HTERT RPE-1 (cell line): ENCODE results near the gene OLFM2.
"Not testable (repeated sequence)": the region's sequence is repeated elsewhere in the genome, so short reads cannot be mapped to it uniquely, and the experiment has no call there.

Experiments
- in situ Hi-C: fragments of 300-500 bp; cut with MboI; formaldehyde crosslinking; loops from 4 replicates; pipeline ENCODE4 v1.14.3; 2020; ENCODE audit warnings: low sequenced_read_pairs

The OLFM2 gene

DNA sequence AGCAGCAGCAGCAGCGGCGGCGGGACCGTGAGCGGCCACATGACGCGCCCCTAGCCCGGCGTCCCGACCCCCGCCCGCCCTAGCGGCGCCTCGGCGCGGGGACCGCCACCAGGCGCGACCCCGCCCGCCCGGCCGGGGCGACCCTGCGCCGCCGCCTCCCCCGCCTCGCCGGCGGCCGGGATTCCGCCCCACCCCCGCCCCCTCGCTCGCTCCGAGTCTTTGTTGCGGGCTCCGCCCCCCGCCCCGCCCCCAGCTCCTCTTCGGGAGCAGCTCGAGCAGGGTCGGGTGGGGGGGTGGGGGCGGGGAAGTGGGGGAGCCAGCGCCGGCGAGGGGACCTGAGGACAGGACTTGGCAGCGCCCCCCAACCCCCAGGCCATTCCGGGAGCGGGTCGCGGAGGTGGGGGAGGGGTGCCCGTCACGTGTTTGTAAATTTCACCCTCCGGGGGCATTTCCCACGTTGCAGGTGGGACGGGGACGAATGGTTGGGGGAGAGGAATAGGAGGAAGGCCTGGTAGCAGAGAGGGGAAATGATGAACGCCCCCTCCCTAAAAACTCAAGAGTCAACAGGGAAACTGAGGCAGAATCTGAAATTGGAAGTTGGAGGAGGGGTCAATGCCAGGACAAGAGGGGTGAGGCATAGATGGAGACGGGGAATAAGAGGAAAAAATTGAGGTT is at the start of gene OLFM2:
TSS of gene OLFM2 (minus strand) at position 190 of the 675 bp plus-strand sequence. CDS start at position 41, 149 bp downstream.
- in situ Hi-C loops = no loop called here

DNA sequence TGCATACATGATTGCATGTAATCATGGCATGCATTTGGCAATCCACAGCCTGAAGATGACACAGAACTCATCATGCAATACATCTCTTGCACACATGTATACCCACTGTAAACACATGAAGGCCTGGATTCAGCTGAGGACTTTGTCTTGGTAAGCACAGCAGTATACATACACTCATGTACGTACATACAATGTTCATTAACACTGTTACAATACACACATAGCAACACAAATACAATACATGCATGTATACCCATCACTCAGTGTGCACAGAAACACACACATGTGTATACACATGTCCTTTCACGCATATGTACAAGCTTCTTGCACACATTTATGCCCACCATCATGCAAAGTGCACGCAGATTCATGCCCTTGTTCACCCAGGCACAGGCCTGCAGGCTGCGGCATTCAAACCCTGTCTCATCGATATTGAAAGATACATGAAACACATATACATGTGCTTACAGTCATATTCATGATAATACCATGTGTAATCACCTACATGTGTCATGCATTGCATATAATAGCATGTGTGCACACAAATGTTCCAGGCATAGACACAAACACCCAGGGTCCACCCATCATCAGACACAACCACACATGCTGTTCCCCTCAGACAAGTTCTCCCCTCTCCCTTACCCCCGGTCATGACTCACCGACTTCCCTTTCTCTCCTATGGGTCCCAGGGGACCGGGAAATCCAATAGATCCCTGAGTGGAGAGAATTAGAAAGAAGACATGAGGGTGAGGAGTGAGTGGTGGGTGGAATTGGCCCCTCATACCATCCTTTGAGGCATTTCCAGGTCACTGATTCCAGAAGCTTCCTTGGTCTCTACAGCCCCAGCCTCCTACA is 45.3 kb upstream of the OLFM2 start:
- in situ Hi-C loops = no loop called here

DNA sequence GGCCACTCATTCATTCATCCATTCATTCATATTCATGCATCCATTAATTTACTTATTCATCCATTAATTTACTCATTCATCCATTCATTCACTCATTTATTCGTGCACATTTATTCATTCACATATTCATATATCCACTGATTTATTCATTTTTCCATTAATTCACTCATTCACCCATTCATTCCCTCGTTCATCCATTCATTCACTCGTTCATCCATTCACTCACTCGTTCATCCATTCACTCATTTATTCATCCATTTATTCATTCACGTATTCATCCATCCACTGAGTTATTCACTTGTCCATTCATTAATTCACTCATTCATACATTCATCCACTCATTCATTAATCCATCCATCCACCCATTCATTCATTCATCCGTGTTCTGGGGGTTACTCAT is 35.8 kb upstream of the OLFM2 start:
- in situ Hi-C loops = no loop called here

DNA sequence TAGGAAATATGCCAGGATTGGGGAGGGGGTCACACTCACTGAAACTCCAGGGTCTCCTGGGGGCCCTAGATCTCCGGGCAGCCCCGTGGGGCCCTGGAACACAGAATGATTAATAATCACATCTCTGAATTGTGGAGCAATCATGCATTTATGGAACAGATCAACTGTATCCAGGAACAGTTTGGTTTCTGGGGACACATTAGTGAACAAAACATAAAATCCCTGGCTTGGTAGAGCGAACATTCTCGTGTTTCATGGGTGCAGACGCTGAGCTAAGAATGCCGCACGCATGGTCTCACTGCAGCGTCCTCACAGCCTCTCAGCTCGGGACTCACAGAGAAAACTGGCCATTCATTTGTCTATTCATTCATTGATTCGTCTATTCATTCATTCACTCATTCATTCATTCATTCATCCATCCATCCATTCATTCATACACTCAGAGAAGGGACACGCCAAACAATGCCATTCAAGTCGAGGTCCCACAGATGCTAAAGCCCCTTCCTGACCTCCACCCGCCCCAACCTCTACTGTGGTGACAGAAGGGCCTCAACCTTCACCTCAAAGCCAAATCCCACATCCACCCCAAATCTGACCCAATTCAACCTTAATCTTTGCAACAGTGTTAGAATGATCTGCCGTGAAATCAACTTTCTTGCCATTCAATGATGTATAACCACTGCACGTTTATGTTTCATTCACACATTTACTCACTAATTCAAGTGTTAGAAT is 35.0 kb upstream of the OLFM2 start:
- in situ Hi-C loops = no loop called here

DNA sequence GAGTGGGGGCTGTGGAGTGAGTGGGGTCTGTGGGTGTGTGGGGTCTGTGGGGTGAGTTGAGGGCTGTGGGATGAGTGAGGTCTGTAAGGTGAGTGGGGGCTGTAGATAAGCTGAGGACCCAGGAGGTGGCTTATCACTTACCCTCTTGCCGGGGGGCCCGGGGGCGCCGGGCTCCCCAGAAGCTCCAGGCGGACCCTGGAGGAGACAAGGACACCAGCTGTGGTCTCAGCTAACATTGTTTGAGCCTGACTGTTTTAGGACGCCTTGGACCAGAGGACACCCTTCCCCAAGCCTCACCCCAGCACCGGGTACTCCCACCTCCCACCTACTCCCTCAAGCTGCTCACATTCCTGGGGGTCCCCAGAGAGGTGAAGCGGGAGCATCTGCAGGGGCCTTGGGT is 34.2 kb upstream of the OLFM2 start:
- in situ Hi-C loops = no loop called here

DNA sequence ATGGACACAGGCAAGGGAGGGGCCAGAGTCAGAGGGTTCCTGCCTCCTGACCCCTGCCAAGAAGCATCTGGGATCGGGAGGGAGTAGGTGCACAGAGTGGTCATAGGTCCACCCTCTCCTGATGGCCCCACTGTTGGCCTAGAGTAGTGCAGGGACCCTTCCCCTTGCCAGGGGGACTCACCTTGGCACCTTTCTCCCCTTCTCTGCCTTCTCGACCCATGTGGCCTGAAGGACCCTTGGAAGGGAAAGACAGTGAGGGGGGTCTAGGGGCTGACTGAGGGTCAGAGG is 33.3 kb upstream of the OLFM2 start:
- in situ Hi-C loops = no loop called here

DNA sequence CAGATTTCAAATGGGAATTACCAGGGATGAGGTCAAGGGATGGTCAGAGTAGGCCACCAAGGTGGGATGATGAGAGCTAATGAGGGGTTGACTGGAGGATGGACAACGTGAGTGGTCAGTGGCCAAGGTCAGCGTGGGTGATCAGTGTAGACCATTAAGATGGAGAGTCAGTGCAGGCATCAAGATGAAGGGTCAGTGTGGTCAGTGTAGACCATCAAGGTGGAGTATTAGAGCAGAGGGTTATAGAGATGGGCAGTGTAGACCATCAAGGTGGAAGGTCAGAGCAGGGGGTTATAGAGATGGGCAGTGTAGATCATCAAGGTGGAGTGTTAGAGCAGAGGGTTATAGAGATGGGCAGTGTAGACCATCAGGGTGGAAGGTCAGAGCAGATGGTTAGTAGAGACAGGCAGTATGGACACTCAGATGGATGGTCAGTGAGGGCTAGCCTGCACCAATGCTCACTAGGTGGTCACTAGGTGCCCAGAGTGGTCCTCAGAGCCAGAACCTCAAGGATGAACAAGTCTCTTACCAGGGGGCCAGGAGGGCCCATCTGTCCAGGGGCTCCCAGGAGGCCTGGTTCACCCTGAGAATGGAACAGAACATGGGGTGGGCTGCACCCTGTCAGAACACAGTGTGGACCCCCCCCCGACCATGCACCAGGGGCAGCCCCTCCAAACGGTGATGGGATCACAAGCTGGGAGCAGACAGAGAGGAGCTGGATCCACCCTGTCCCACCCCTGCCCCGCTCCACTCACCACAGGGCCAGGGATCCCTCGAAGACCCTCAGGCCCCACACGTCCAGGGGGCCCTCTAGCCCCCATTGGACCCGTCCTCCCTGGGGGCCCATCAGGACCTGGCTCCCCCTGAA is 32.7 kb upstream of the OLFM2 start:
- in situ Hi-C loops = no loop called here

DNA sequence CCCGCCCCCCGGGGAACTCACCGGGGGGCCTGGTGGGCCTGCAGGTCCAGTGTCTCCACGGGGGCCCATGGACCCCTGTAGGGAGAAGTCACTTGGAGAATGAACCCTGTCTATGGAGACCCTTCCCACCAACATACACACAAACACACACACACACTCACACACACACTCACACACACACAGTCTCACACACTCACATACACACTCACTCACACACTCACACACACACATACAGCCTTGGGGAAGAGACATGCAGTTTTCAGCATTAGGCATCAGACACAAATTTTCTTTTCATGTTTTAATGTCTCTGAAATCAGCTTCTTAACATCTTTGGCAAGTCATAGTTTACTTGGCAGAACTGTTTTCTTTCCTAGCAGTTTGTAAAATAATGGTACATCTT is 31.0 kb upstream of the OLFM2 start:
- in situ Hi-C loops = no loop called here

DNA sequence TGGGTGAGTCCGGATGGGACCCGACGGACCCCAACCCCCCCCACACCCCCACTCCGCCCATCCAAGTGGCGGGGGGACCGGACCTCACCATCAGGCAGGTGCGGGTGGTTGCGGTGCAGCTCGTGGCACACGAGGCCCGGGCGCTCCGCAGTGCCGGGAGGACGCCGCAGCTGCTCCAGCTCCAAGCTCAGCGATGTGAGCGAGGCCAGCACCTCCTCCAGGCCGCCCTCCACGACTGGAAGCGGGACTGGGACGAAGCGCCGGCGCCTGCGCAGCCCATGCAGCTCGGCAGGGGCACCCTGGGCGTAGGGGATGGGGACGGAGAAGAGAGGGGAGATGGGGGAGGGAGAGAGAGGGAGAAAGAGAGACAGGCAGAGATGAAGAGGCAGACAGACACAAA is 30.1 kb upstream of the OLFM2 start:
- in situ Hi-C loops = no loop called here

DNA sequence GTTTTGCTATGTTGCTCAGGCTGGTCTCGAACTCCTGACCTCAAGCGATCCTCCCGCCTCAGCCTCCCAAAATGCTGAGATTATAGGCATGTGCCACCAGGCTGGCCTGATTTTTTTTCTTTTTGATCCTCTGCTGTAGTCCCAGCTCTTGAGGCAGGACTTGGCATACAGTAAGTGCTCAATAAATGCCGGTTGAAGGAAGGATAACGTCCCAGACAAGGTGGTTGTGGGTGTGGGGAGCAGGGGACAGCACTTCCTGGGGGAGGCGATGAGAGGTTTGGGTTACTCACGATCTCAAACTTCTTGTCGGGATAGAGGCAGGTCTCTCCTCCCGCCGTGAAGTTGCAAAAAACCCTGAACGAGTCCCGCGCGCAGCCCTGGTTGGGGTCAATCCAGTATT is 29.7 kb upstream of the OLFM2 start:
- in situ Hi-C loops = no loop called here

DNA sequence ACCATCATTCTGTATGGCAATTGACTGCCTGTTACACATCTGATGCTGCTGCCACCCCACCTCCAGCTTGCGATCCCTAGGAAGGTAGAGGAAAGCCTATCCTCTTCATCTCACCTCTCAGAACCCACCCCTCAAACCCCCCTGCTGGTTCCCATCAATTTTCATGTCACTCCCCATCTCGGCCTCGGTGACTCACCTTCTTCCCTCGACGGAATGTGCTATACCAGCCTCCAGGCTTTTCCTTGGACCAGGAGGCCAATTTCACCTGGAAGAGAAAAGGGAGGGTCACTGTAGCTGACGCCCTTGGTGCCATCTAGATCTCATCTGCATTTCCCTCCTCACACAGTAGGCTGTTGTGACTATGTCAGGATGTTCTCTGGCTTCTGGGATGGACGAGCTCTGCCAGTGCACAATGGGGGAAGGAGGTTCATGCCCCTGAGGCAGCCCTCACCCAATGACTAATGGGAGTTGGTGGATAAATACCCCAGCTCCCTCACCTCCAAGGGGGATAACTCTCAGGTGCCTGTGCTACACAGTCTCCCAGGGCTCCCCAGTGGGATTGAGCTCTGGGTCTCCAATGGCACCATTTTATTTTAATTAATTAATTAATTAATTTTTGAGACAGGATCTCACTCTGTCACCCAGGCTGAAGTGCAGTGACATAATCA is 26.4 kb upstream of the OLFM2 start:
- in situ Hi-C loops = no loop called here

DNA sequence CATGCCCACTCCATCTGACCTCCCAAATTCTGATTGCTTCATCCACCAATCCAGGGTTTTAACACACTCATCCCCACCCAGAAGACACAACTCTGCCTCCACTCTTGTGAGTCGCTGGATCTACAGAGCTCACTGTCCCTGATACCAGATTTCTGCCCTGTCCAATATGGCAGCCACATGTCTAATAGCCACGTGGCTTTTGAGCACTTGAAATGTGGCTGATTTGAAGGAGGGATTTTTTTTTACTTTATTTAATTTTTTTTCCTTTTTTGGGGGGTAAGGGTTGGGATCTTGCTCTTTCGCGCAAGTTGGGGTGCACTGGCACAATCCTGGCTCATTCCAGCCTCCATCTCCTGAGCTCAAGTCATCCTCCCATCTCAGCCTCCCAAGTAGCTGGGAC is 24.8 kb upstream of the OLFM2 start:
- in situ Hi-C loops = no loop called here

DNA sequence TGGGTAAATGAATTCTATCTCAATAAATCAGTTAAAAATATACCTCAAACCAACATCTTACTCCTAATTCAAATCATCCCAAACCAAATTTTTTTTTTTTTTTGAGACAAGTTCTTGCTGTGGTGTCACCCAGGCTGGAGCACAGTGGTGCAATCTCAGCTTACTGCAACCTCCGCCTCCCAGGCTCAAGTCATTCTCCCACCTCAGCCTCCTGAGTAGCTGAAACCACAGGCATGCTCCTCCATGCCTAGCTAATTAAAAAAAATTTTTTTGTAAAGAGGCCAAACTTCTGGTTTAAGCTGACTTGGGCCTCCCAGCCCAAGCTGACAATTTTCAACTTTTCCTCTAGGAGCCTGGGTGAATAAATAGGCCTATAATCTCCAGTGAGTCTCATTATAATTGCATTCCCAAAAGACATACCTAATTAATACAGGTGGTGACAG is 22.1 kb upstream of the OLFM2 start:
- in situ Hi-C loops = no loop called here

DNA sequence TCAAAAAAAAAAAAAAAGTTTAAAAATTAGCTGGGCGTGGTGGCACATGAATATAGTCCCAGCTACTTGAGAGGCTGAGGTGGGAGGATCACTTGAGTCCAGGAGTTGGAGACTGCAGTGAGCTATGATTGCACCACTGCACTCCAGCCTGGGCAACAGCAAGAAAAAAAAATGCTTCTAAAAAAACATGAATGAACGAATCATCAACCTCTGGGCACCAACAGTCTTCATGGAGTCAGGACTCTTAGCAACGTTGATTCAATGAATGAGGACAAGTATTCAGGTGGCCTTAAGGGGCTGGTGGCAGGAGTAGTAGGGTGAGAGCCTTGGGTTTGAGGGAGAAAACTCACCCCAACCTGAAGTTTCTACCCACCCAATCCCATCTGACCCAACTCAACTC is 20.6 kb upstream of the OLFM2 start:
- in situ Hi-C loops = no loop called here

DNA sequence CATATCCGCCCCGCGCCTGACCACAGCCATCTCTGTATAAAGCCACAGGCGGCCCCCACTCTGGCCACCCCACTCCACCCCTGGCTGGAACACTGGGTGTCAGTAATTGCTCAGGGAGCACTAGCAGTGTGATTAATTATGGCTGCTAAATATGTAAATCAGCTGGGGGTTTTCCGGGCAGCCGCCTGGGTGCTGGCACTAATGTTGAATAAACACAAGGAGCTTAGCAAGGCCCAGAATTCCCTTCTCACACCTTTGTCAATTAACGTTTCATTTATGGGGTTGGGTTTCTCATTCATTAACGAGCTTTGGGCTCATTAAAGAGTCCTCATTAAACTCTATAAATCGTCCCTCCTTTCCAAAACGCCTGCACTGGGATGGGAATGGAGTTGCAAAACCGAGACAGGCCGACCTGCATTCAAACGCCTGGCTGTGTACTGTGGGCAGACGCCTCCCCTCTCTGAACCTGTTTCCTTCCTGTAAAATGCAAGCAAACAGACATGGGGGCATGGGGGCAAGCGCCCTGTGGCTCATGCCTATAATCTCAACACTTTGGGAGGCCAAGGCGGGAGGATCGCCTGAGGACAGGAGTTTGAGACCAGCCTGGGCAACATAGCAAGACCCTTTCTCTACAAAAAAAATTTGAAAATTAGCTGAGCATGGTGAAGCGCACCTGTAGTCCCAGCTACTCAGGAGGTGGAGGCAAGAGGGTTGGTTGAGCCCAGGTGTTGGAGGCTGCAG is 17.7 kb upstream of the OLFM2 start:
- in situ Hi-C loops = no loop called here

DNA sequence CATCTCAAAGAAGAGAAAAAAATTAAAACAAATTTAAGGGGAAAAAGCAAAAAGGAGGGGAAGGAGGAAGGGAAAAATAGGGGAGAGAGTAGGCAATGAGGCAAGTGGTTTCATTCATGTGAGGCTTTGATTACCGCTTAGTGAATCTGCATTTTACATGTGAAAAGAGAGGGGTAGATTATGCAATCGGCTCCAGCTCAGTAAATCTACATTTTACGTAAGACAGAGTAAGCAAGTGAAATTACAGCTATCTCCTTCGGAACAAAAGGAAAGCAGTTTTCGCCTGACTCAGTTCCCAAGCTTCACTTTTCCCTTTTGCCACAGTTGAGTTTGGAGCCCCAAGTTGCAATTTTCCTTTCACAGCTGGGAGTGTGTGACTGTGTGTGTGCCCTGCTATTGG is 16.0 kb upstream of the OLFM2 start:
- in situ Hi-C loops = no loop called here

DNA sequence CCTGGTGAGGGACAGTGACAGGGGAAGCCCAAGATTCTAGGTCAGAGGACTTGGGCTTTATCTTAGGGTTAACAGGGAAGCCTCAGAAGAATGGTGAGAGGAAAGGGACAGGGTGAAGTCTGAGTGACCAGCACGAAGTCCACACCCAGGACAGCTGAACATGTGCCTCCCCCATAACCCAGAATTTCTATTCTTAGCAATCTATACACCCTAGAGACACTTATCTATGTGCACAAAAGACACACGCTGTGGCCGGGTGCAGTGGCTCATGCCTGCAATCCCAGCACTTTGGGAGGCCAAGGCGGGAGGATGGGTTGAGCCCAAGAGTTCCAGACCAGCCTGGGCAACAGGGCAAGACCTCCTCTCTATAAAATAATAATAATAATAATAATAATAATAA is 11.1 kb upstream of the OLFM2 start:
- in situ Hi-C loops = no loop called here

DNA sequence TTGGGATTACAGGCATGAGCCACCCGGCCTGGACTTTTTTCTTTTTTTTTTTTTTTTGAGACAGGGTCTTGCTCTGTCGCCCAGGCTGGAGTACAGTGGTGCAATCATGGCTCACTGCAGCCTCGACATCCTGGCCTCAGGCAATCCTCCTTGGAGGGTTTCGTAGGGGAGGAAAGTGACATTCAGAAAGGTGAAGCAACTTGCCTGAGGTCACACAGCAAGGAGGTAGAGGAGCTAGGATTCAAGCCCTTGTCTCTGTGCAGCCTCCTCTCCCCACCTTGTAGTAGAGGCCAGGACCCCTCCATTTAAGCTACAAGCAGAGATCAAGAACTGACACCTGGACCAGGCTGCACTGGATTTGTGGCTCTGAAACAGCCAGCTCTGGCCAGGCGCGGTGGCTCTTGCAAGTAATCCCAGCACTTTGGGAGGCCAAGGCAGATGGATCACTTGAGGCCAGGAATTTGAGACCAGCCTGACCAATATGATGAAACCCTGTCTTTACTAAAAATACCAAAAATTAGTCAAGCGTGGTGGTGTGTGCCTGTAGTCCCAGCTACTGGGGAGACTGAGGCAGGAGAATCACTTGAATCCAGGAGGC is 10.3 kb upstream of the OLFM2 start:
- in situ Hi-C loops = not testable (repeated sequence)

DNA sequence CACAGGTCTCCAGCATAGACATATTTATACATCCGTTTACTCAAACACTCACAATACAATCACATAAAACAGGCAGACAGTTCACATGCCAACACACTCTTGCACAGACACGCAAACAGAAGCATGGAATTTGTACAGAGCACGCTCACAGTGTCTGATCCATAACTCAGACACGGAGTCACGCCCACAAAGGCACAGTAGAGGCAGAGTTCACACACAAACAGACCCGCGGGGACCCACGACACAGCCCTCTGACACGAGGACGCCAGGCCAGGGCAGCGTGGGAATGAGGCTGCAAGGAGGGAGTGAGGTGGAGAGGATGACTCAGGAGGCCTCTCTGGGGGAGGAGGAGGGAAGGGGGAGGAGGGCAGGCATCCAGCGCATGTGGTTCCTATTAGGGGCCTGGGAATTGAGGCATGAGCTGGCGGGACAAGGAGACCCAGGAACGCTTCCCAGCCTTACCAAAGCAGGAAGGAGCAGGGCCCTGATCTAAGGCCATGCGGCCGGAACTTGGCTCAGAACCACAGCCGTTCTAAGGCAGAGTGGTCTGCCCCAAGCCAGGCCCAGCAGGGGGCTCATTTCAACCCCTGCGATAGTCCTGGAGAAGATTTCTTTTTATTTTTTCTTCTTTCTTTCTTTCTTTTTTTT is 9.1 kb upstream of the OLFM2 start:
- in situ Hi-C loops = no loop called here
